CD4-positive, alpha-beta T cell (primary cell): ENCODE results near the gene M1AP. TPM values are rescaled to one million over a fixed set of nuclear protein-coding genes. Genes with fewer than 3 reads are reported as not detected.

Experiments used
- ATAC-seq: fragments of 200-7000 bp; cut with Tn5 transposase; one replicate; pipeline ENCODE4 v1.10.0; 2022; ENCODE audit warnings: mild to moderate bottlenecking; ENCODE audit not compliant: poor library complexity
- CTCF ChIA-PET: fragments of 350-600 bp; sonication (Branson Sonifier 250); formaldehyde crosslinking; loops from one replicate; lab custom pipeline; 2021; ENCODE audit warnings: antibody characterized with exemption, inconsistent platforms; lab: Charles Lee
- POLR2A ChIA-PET: fragments of 350-600 bp; sonication (Branson Sonifier 250); formaldehyde crosslinking; loops from one replicate; lab custom pipeline; 2021; ENCODE audit warnings: antibody characterized with exemption, inconsistent platforms; lab: Charles Lee
- DNase-seq, 14 experiments: peaks; one replicate each; pipeline ENCODE4 v3.0.0-alpha.2; 2013 to 2020; ENCODE audit warnings: mixed read lengths in 2 of 14
- H3K27ac ChIP-seq, 2 donors: one replicate each; pipeline versions ENCODE4 v1.5.1 to v1.7.0; 2013; ENCODE audit warnings: low read length in 2 of 2, low read depth in 1 of 2, mild to moderate bottlenecking in 1 of 2
- H3K27me3 ChIP-seq, 2 experiments: 1 replicate in 1 of 2; 2 replicates in 1 of 2; pipeline versions ENCODE4 v1.6.1 to v1.7.0; 2013; ENCODE audit warnings: low read length in 2 of 2, control low read depth in 1 of 2, mild to moderate bottlenecking in 1 of 2, moderate library complexity in 1 of 2; ENCODE audit not compliant: insufficient read depth in 2 of 2, control insufficient read depth in 1 of 2
- H3K36me3 ChIP-seq: one replicate; pipeline ENCODE4 v1.6.1; 2013; ENCODE audit warnings: low read length, control low read depth; ENCODE audit not compliant: insufficient read depth
- H3K4me1 ChIP-seq: one replicate; pipeline ENCODE4 v1.6.1; 2013; ENCODE audit warnings: low read length, control low read depth; ENCODE audit not compliant: insufficient read depth
- H3K4me3 ChIP-seq: one replicate; pipeline ENCODE4 v1.5.1; 2013; ENCODE audit warnings: mild to moderate bottlenecking, low read length, moderate library complexity
- H3K9me3 ChIP-seq, 2 experiments: 1 replicate in 1 of 2; 2 replicates in 1 of 2; pipeline versions ENCODE4 v1.6.1 to v1.7.0; 2013; ENCODE audit warnings: low read length in 2 of 2, mild to moderate bottlenecking in 2 of 2, control low read depth in 1 of 2, moderate library complexity in 1 of 2; ENCODE audit not compliant: control insufficient read depth in 1 of 2, insufficient read depth in 1 of 2
- H3K27ac Mint-ChIP-seq: one replicate; pipeline ENCODE4 v1.8.0; 2020; ENCODE audit warnings: mixed read lengths
- H3K27me3 Mint-ChIP-seq: one replicate; pipeline ENCODE4 v1.8.0; 2021; ENCODE audit warnings: mixed read lengths
- H3K36me3 Mint-ChIP-seq: one replicate; pipeline ENCODE4 v1.8.0; 2021; ENCODE audit warnings: low read depth, mixed read lengths
- H3K4me1 Mint-ChIP-seq: one replicate; pipeline ENCODE4 v1.8.0; 2021; ENCODE audit warnings: low read depth, mixed read lengths
- H3K4me3 Mint-ChIP-seq: one replicate; pipeline ENCODE4 v1.8.0; 2020; ENCODE audit warnings: mild to moderate bottlenecking, mixed read lengths
- H3K9me3 Mint-ChIP-seq: one replicate; pipeline ENCODE4 v1.8.0; 2020; ENCODE audit warnings: mixed read lengths
- intact Hi-C, 2 experiments: fragments of 100-400 bp; cut with DNase I in 1 of 2; cut with micrococcal nuclease in 1 of 2; formaldehyde crosslinking; loops; one replicate each; pipeline versions ENCODE4 v1.15.1 to v1.9.0; 2023 to 2025; cut with DNase I, micrococcal nuclease
- total RNA-seq, 174 experiments: library from RNA in 2 of 174; stranded (reverse) in 2 of 174; gene quantifications; one replicate each; pipeline ENCODE4 v1.2.3 and lab custom pipeline; 2021 to 2026
- TF ChIP-seq, protein P1 (sequence below): fragments of 200-600 bp; IDR thresholded peaks from one replicate; pipeline ENCODE4 v1.8.0; 2022; ENCODE audit warnings: antibody characterized with exemption, mild to moderate bottlenecking

M1AP gene
- total RNA-seq, 2 experiments from 2014 or later: not detected

GRCh38 chr2:74606927-74607326 is 41.2 kb downstream of the M1AP start:
- Mint-ChIP-seq H3K4me3 (no peak overlapping the region), H3K27ac (no peak overlapping the region), H3K27me3 (peaks cover 47% of the 10 kb centered on the region), H3K4me1 (no peaks in the 10 kb centered on the region), H3K9me3 (no peaks in the 10 kb centered on the region), H3K36me3 (no peaks in the 10 kb centered on the region)
- H3K4me3 ChIP-seq: no peak overlapping the region
- no peaks in the 10 kb centered on the region for H3K4me1 ChIP-seq
- ChIA-PET POLR2A (no interaction called here), CTCF (no interaction called here)
- peaks cover 12 to 25% of the 10 kb centered on the region in 2 experiments for H3K27me3 ChIP-seq
- DNase-seq: no peak
- intact Hi-C loops: no loop called here
- no peaks in the 10 kb centered on the region for H3K36me3 ChIP-seq
- no peak for ATAC-seq
- H3K27ac ChIP-seq: no peak overlapping the region
- TF ChIP-seq, protein P1, sequence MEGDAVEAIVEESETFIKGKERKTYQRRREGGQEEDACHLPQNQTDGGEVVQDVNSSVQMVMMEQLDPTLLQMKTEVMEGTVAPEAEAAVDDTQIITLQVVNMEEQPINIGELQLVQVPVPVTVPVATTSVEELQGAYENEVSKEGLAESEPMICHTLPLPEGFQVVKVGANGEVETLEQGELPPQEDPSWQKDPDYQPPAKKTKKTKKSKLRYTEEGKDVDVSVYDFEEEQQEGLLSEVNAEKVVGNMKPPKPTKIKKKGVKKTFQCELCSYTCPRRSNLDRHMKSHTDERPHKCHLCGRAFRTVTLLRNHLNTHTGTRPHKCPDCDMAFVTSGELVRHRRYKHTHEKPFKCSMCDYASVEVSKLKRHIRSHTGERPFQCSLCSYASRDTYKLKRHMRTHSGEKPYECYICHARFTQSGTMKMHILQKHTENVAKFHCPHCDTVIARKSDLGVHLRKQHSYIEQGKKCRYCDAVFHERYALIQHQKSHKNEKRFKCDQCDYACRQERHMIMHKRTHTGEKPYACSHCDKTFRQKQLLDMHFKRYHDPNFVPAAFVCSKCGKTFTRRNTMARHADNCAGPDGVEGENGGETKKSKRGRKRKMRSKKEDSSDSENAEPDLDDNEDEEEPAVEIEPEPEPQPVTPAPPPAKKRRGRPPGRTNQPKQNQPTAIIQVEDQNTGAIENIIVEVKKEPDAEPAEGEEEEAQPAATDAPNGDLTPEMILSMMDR: no peak
- no peaks in the 10 kb centered on the region for H3K9me3 ChIP-seq

DNA sequence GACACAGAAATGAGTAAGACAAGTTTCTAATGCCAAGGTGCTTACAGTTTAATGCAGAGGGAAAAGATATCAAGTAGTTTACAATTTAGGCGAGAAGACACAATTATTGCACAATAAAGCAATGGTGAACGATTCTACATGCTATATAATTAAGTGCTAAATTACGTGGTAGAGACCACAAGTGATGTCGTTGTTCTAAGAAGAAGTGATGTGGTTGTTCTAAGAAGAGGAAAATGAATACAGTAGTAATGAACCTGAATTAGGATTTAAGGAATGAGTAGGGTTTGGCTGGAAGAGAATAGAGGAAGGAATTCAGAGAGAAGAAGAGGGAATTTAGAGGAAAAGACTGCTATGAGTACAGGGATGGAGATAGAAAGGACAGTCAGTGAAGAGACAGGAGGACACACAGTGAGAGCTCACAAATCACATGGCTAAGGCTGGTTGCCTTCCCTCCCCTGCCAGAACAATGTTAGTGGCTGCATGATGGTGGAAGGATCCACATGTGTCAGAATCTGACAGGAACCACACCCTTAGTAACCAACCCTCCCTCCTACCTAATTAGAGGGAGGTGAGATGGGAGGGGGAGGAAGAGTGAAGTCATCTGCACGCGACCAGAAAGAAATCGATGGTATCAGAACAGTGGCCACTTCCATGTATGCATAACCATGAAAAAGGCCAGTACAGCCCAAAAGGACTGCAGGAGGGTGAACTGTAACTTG is 44.7 kb downstream of the M1AP start:
- H3K27ac ChIP-seq: no peak overlapping the region

GRCh38 chr2:74602586-74603281 is 45.4 kb downstream of the M1AP start:
- Mint-ChIP-seq H3K9me3 (no peaks in the 10 kb centered on the region), H3K36me3 (no peaks in the 10 kb centered on the region), H3K27me3 (peaks cover 39% of the 10 kb centered on the region), H3K4me1 (no peaks in the 10 kb centered on the region), H3K27ac (no peak overlapping the region), H3K4me3 (no peak overlapping the region)
- H3K27me3 ChIP-seq: peaks cover 8 to 35% of the 10 kb centered on the region in 2 experiments
- no peaks in the 10 kb centered on the region for H3K36me3 ChIP-seq
- intact Hi-C loops: no loop called here
- H3K9me3 ChIP-seq: no peaks in the 10 kb centered on the region
- H3K4me1 ChIP-seq: no peaks in the 10 kb centered on the region
- no peak overlapping the region for H3K4me3 ChIP-seq
- no peak for ATAC-seq
- TF ChIP-seq, protein P1: no peak
- ChIA-PET CTCF (no interaction called here), POLR2A (no interaction called here)
- no peak overlapping the region for H3K27ac ChIP-seq
- DNase-seq: no peak

More for the DNA sequence above, 44.7 kb downstream of the M1AP start:
- TF ChIP-seq, protein P1: no peak
- H3K4me1 ChIP-seq: no peaks in the 10 kb centered on the region
- H3K27ac Mint-ChIP-seq: no peak overlapping the region
- DNase-seq (no peak), ATAC-seq (no peak)
- POLR2A ChIA-PET: no interaction called here
- H3K9me3 ChIP-seq: no peaks in the 10 kb centered on the region
- H3K27me3 ChIP-seq: peaks cover 8 to 35% of the 10 kb centered on the region in 2 experiments
- no peaks in the 10 kb centered on the region for H3K36me3 ChIP-seq
- H3K9me3 Mint-ChIP-seq: no peaks in the 10 kb centered on the region
- intact Hi-C loops: no loop called here
- H3K4me3 ChIP-seq: no peak overlapping the region
- H3K36me3 Mint-ChIP-seq: no peaks in the 10 kb centered on the region
- H3K4me1 Mint-ChIP-seq: no peaks in the 10 kb centered on the region
- H3K27me3 Mint-ChIP-seq: peaks cover 44% of the 10 kb centered on the region
- no peak overlapping the region for H3K4me3 Mint-ChIP-seq
- CTCF ChIA-PET: no interaction called here
